OCI-LY3 (cell line): ENCODE data around the gene BEAN1.
A peak's percentile ranks its signal among the peaks of the same experiment; 100 is the strongest.

Experiments used
- H2AFZ ChIP-seq: fragments of 200-600, 300-600 bp; shearing (Covaris generic); 2 replicates; pipeline ENCODE4 v1.6.0; 2014; ENCODE audit warnings: antibody characterized with exemption, low read depth, low read length
- H3K27ac ChIP-seq: fragments of 200-600, 300-600 bp; sonication (generic); 2 replicates; pipeline ENCODE4 v1.5.1; 2014; ENCODE audit warnings: mild to moderate bottlenecking, low read length, moderate library complexity, mixed read lengths
- H3K27me3 ChIP-seq: fragments of 200-600, 300-600 bp; sonication (generic); 2 replicates; pipeline ENCODE4 v1.6.1; 2014; ENCODE audit warnings: low read depth, low read length, mixed read lengths
- H3K36me3 ChIP-seq: fragments of 200-600, 300-600 bp; sonication (generic); replicated peaks from 2 replicates; pipeline ENCODE3; 2014; ENCODE audit warnings: low read depth, low read length, mixed read lengths
- H3K4me1 ChIP-seq: fragments of 300-600, 200-600 bp; sonication (generic); 2 replicates; pipeline ENCODE4 v1.6.1; 2014; ENCODE audit warnings: low read length, mixed read lengths
- H3K4me2 ChIP-seq: fragments of 200-600, 300-600 bp; sonication (generic); 2 replicates; pipeline ENCODE4 v1.6.1; 2014; ENCODE audit warnings: low read length, mixed read lengths
- H3K4me3 ChIP-seq: fragments of 300-600, 200-600 bp; sonication (generic); 2 replicates; pipeline ENCODE4 v1.5.1; 2014; ENCODE audit warnings: antibody characterized with exemption, mild to moderate bottlenecking, low read length, moderate library complexity
- H3K79me2 ChIP-seq: fragments of 300-600, 200-600 bp; shearing (Covaris generic); 2 replicates; pipeline ENCODE4 v1.6.1; 2014; ENCODE audit warnings: mild to moderate bottlenecking, low read length, mixed read lengths
- H3K9ac ChIP-seq: fragments of 300-600, 200-600 bp; shearing (Covaris generic); 2 replicates; pipeline ENCODE4 v1.6.0; 2014; ENCODE audit warnings: mild to moderate bottlenecking, low read length, moderate library complexity
- H3K9me3 ChIP-seq: fragments of 200-600, 300-600 bp; shearing (Covaris generic); 2 replicates; pipeline ENCODE4 v1.6.1; 2014; ENCODE audit warnings: low read length, mixed read lengths; ENCODE audit not compliant: insufficient read depth
- H4K20me1 ChIP-seq: fragments of 200-600, 300-600 bp; sonication (generic); 2 replicates; pipeline ENCODE4 v1.6.1; 2016; ENCODE audit warnings: low read length, mixed read lengths; ENCODE audit not compliant: insufficient read depth
- EZH2phosphoT487 ChIP-seq: fragments of 200-600 bp; shearing (Covaris generic); IDR thresholded peaks from 2 replicates; pipeline ENCODE4 v1.6.1; 2018; ENCODE audit warnings: antibody characterized with exemption, mixed run types, low read depth
- TF ChIP-seq, protein P1 (sequence below): fragments of 200-600, 300-600 bp; sonication (generic); IDR thresholded peaks from 2 replicates; pipeline ENCODE4 v1.5.1; 2014; ENCODE audit warnings: antibody characterized with exemption, low read length, low read depth

The BEAN1 gene

DNA sequence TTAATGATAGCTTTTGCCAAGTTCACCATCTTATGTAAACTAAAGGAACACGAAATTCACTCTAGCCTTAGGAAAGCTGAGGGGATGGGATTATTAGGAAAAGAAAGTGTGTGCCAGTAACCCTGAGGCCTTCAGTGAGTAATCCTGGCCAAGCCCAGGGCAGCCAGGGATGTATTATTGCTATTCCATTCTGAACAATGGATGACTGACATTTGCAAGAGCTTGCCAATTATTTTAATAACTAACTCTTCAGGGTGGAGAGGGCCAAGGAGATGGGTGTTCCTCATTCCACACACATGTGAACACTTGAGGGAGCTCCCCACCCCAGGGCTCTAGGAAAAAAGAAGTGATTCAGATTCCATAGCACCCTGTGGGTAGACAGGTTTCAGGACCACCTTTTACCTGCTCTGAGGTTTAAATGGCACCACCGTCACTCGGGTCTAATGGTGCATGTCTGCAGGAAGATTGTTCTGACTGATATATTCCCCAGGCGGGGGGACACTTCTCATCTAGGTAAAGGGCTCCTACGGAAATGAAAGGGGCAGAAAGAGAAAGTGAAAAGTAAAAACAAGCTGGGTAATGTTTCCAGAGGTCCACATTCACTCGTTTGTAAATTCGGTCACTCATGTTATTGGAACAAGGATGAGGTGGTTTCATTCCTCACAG is 81.3 kb downstream of the BEAN1 start:
- Histone ChIP-seq H3K9ac (peak overlapping the region; percentile 12; the same call in 1 of the 2 replicates), H4K20me1 (no peaks in the 10 kb centered on the region), H2AFZ (no peak overlapping the region), H3K27ac (no peak overlapping the region), H3K4me3 (peak overlapping the region; percentile 55), H3K36me3 (peaks cover 3% of the 10 kb centered on the region), H3K9me3 (no peaks in the 10 kb centered on the region), H3K27me3 (no peaks in the 10 kb centered on the region), H3K79me2 (no peaks in the 10 kb centered on the region), H3K4me1 (peaks cover 18% of the 10 kb centered on the region), H3K4me2 (peak overlapping the region; percentile 75)
- TF ChIP-seq, protein P1, sequence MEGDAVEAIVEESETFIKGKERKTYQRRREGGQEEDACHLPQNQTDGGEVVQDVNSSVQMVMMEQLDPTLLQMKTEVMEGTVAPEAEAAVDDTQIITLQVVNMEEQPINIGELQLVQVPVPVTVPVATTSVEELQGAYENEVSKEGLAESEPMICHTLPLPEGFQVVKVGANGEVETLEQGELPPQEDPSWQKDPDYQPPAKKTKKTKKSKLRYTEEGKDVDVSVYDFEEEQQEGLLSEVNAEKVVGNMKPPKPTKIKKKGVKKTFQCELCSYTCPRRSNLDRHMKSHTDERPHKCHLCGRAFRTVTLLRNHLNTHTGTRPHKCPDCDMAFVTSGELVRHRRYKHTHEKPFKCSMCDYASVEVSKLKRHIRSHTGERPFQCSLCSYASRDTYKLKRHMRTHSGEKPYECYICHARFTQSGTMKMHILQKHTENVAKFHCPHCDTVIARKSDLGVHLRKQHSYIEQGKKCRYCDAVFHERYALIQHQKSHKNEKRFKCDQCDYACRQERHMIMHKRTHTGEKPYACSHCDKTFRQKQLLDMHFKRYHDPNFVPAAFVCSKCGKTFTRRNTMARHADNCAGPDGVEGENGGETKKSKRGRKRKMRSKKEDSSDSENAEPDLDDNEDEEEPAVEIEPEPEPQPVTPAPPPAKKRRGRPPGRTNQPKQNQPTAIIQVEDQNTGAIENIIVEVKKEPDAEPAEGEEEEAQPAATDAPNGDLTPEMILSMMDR = peak; percentile 14; the same call in 1 of the 2 replicates
- TF ChIP-seq EZH2phosphoT487 = no peak

DNA sequence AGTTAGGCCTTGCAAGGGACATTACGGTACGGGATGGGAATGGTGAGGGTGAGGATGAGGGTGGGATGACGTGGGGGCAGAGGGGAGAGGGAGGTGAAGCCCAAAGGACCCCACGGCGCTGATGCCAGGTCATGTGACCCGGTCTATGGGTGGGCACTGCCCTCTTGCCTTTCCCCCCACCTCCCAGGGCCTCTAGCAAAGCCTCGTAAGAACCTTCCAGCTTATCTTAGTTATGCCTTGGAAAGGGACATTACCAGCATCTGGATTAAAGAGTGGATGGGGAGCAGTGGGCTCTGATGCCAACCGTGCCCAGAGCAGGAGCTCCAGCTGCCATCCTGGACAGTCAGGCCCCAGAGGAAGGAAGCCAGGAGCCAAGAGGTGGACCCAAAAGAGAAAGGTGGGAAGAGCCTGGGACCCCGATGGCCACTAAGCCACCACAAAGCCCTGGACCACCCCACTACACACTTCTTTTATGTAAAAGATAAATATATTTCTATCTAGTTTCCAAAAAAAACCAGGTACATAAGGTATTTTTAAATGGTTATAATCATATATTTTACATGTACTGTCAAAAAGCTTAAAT is 81.9 kb downstream of the BEAN1 start:
- Histone ChIP-seq H4K20me1 (no peaks in the 10 kb centered on the region), H3K4me3 (peak overlapping the region; percentile 55), H3K4me1 (peaks cover 18% of the 10 kb centered on the region), H3K9me3 (no peaks in the 10 kb centered on the region), H3K79me2 (no peaks in the 10 kb centered on the region), H3K9ac (peak overlapping the region; percentile 12; the same call in 1 of the 2 replicates), H3K27ac (no peak overlapping the region), H3K36me3 (peaks cover 3% of the 10 kb centered on the region), H3K27me3 (no peaks in the 10 kb centered on the region), H2AFZ (no peak overlapping the region), H3K4me2 (peak overlapping the region; percentile 75)
- TF ChIP-seq, protein P1 = no peak
- no peak for TF ChIP-seq EZH2phosphoT487

DNA sequence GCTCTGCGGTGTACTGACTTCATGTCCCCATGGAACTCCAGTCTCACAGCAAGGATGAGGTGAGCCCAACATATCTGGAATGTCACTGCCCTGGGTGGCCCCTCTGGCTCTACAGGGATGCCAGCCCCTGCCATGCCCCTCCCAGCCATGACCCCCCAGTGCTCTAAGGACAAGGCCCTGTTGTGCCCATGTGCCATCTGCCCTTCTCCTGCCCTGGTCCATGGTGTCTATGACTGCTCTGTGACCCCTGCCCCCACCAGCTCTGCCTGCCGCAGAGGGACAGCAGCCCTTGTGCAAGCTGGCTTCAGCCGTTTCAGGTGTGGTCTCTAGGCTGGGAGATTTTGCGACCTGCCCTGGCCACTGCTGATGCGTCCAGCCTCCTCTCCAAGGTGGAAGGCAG is 82.5 kb downstream of the BEAN1 start:
- Histone ChIP-seq H3K9me3 (no peaks in the 10 kb centered on the region), H3K4me3 (no peak overlapping the region)

DNA sequence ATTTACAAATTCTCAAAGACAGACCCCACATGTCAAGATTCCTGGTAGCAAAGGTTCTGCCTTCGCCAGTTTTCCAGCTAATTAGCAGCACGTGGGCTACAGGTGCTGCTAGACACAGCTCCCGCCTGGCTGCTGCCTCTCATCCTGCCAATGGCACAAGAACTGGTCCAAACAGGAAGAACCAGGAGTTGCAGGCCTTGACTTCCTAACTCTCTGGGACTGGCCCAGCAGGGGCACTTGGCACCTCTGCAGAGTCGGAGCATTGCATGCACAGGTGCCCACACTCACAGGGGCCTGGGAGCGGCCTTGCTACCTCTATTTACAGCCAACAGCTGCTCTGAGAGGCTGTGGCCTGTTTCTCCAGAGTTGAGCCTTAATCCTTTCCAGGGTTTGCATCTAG is 83.2 kb downstream of the BEAN1 start:
- Histone ChIP-seq H3K27ac (no peak overlapping the region), H3K4me3 (no peak overlapping the region), H3K4me2 (no peak overlapping the region), H3K36me3 (peaks cover 3% of the 10 kb centered on the region), H3K9me3 (no peaks in the 10 kb centered on the region), H3K79me2 (no peaks in the 10 kb centered on the region), H3K27me3 (no peaks in the 10 kb centered on the region), H4K20me1 (no peaks in the 10 kb centered on the region), H3K4me1 (peaks cover 18% of the 10 kb centered on the region), H2AFZ (no peak overlapping the region), H3K9ac (no peak overlapping the region)
- no peak for TF ChIP-seq EZH2phosphoT487
- TF ChIP-seq, protein P1 = no peak

More for the DNA sequence above, 82.5 kb downstream of the BEAN1 start:
- Histone ChIP-seq H3K9ac (no peak overlapping the region), H3K36me3 (peaks cover 3% of the 10 kb centered on the region), H3K4me2 (no peak overlapping the region), H3K4me1 (peaks cover 18% of the 10 kb centered on the region), H4K20me1 (no peaks in the 10 kb centered on the region), H2AFZ (no peak overlapping the region), H3K79me2 (no peaks in the 10 kb centered on the region), H3K27me3 (no peaks in the 10 kb centered on the region), H3K27ac (no peak overlapping the region)
- TF ChIP-seq EZH2phosphoT487 = no peak
- TF ChIP-seq, protein P1 = no peak
